HG02840 (cell line): ENCODE measurements around the gene MCCD1.

Experiments
- ATAC-seq: cut with Tn5 transposase; IDR thresholded peaks from one replicate; pipeline ENCODE4 v1.9.1; 2021; ENCODE audit warnings: mild to moderate bottlenecking, moderate library complexity, moderate number of reproducible peaks; ENCODE audit not compliant: unreplicated experiment, low FRiP score

The MCCD1 gene

DNA sequence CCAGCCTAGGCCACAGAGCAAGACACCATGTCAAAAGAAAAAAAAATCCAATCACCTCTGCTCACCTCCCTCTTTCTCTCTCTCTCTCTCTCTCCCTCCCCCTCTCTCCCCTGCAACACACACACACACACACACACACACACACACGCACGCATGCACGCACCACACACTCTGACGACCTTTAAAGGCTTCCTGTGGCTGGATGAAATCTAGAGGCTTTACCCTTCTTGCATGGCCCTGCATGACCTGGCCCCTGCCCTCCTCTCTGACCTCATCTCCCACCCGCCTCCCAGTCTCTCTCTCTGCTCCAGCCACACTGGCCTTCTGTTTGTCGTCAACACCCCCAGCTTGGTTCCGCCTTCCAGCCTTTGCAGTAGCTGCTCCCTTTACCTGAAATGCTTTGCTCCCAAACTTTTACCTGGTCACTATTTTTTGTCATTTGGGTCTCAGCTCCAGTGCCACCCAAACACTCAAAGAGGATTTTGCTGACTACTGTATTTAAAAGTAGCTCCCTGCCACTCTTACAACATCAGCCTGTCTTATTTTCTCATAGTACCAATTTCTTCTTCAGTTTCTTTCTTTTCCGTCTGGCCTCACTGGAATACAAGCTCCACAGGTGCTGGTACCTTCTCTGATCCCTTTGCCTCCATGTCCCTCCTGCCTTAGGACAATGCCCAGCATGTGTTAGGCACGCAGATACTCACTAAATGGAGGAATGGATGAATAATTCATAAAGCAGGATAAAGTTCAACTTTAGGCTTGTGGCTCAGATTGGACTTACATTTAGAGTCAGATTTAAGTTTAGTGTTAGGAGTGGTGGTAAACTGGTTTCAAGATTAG is 39.0 kb downstream of the MCCD1 start:
- ATAC-seq, result no peak

DNA sequence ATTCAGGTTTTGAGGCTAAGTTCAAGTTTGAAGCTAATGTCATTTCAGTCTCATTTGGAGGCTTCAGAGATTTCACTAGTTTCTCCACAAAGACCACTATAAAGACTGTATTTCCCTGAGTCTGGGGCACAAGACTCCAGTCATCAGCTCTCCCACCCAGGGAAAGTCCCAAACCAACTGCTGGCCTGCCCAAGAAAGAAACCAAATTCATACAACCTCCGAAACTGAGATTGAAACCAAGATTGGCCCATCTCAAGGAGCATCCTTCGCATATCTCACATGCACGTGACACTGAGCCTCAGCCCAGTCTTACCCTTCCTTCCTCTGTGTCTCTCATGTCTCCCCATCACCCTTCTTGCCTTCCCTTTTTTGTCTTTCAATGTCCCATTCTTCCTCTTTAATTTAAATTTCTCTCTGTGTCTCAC is 39.8 kb downstream of the MCCD1 start:
- peak; percentile 73 for ATAC-seq

DNA sequence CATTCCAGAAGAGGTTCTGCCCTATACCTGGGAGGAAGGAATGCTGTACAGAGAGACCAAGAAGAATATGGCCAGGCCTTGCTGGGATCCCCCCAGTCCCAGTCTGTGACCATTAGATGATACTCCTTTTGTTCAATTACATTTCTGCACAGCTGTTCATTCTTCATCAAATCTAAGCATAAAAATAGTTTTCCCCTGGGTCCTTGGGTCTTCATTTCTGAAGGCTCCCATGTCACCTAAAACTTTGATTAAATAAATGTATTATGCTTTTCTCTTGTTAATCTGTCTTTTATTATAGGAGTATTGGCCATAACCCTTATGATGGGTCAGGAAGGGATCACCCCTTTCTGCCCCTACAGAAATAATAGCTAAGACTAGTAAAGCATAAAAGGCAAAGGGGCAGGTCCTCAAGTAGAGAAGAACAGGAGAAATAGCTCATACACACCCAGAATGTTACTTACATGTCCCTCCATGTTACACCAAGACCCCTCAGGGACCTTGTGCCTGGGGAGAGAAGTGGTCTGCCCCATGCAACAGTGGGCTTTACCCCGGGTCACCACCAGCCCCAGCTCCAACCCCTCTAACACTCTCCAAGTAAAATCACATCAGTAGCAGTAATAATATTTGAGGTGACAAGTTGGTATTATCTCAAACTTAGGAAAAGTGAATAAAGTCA is 41.2 kb downstream of the MCCD1 start:
- no peak for ATAC-seq

DNA sequence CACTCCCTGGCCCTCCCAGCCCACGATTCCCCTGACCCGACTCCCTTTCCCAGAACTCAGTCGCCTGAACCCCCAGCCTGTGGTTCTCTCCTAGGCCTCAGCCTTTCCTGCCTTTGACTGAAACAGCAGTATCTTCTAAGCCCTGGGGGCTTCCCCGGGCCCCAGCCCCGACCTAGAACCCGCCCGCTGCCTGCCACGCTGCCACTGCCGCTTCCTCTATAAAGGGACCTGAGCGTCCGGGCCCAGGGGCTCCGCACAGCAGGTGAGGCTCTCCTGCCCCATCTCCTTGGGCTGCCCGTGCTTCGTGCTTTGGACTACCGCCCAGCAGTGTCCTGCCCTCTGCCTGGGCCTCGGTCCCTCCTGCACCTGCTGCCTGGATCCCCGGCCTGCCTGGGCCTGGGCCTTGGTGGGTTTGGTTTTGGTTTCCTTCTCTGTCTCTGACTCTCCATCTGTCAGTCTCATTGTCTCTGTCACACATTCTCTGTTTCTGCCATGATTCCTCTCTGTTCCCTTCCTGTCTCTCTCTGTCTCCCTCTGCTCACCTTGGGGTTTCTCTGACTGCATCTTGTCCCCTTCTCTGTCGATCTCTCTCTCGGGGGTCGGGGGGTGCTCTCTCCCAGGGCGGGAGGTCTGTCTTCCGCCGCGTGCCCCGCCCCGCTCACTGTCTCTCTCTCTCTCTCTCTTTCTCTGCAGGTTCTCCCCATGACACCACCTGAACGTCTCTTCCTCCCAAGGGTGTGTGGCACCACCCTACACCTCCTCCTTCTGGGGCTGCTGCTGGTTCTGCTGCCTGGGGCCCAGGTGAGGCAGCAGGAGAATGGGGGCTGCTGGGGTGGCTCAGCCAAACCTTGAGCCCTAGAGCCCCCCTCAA is 43.5 kb downstream of the MCCD1 start, which contains the start of gene LTA:
Gene LTA, plus strand, starts transcription at position 249 of the 871 bp plus-strand sequence. Its CDS starts 454 bp downstream, at position 703.
- ATAC-seq, result no peak

DNA sequence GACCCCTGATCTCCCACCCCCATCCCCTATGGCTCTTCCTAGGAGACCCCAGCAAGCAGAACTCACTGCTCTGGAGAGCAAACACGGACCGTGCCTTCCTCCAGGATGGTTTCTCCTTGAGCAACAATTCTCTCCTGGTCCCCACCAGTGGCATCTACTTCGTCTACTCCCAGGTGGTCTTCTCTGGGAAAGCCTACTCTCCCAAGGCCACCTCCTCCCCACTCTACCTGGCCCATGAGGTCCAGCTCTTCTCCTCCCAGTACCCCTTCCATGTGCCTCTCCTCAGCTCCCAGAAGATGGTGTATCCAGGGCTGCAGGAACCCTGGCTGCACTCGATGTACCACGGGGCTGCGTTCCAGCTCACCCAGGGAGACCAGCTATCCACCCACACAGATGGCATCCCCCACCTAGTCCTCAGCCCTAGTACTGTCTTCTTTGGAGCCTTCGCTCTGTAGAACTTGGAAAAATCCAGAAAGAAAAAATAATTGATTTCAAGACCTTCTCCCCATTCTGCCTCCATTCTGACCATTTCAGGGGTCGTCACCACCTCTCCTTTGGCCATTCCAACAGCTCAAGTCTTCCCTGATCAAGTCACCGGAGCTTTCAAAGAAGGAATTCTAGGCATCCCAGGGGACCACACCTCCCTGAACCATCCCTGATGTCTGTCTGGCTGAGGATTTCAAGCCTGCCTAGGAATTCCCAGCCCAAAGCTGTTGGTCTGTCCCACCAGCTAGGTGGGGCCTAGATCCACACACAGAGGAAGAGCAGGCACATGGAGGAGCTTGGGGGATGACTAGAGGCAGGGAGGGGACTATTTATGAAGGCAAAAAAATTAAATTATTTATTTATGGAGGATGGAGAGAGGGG is 44.7 kb downstream of the MCCD1 start:
- ATAC-seq, result no peak

DNA sequence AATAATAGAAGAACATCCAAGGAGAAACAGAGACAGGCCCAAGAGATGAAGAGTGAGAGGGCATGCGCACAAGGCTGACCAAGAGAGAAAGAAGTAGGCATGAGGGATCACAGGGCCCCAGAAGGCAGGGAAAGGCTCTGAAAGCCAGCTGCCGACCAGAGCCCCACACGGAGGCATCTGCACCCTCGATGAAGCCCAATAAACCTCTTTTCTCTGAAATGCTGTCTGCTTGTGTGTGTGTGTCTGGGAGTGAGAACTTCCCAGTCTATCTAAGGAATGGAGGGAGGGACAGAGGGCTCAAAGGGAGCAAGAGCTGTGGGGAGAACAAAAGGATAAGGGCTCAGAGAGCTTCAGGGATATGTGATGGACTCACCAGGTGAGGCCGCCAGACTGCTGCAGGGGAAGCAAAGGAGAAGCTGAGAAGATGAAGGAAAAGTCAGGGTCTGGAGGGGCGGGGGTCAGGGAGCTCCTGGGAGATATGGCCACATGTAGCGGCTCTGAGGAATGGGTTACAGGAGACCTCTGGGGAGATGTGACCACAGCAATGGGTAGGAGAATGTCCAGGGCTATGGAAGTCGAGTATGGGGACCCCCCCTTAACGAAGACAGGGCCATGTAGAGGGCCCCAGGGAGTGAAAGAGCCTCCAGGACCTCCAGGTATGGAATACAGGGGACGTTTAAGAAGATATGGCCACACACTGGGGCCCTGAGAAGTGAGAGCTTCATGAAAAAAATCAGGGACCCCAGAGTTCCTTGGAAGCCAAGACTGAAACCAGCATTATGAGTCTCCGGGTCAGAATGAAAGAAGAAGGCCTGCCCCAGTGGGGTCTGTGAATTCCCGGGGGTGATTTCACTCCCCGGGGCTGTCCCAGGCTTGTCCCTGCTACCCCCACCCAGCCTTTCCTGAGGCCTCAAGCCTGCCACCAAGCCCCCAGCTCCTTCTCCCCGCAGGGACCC is 45.6 kb downstream of the MCCD1 start:
- ATAC-seq, result no peak

DNA sequence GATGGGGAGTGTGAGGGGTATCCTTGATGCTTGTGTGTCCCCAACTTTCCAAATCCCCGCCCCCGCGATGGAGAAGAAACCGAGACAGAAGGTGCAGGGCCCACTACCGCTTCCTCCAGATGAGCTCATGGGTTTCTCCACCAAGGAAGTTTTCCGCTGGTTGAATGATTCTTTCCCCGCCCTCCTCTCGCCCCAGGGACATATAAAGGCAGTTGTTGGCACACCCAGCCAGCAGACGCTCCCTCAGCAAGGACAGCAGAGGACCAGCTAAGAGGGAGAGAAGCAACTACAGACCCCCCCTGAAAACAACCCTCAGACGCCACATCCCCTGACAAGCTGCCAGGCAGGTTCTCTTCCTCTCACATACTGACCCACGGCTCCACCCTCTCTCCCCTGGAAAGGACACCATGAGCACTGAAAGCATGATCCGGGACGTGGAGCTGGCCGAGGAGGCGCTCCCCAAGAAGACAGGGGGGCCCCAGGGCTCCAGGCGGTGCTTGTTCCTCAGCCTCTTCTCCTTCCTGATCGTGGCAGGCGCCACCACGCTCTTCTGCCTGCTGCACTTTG is 46.7 kb downstream of the MCCD1 start, which contains the start of gene TNF:
Gene TNF, plus strand, starts transcription at position 231 of the 567 bp plus-strand sequence. Its CDS starts 177 bp downstream, at position 408.
- ATAC-seq, result no peak

DNA sequence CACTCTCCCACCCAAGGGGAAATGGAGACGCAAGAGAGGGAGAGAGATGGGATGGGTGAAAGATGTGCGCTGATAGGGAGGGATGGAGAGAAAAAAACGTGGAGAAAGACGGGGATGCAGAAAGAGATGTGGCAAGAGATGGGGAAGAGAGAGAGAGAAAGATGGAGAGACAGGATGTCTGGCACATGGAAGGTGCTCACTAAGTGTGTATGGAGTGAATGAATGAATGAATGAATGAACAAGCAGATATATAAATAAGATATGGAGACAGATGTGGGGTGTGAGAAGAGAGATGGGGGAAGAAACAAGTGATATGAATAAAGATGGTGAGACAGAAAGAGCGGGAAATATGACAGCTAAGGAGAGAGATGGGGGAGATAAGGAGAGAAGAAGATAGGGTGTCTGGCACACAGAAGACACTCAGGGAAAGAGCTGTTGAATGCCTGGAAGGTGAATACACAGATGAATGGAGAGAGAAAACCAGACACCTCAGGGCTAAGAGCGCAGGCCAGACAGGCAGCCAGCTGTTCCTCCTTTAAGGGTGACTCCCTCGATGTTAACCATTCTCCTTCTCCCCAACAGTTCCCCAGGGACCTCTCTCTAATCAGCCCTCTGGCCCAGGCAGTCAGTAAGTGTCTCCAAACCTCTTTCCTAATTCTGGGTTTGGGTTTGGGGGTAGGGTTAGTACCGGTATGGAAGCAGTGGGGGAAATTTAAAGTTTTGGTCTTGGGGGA is 47.4 kb downstream of the MCCD1 start:
- no peak for ATAC-seq

DNA sequence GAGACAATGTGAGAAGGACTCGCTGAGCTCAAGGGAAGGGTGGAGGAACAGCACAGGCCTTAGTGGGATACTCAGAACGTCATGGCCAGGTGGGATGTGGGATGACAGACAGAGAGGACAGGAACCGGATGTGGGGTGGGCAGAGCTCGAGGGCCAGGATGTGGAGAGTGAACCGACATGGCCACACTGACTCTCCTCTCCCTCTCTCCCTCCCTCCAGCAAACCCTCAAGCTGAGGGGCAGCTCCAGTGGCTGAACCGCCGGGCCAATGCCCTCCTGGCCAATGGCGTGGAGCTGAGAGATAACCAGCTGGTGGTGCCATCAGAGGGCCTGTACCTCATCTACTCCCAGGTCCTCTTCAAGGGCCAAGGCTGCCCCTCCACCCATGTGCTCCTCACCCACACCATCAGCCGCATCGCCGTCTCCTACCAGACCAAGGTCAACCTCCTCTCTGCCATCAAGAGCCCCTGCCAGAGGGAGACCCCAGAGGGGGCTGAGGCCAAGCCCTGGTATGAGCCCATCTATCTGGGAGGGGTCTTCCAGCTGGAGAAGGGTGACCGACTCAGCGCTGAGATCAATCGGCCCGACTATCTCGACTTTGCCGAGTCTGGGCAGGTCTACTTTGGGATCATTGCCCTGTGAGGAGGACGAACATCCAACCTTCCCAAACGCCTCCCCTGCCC is 48.3 kb downstream of the MCCD1 start:
- no peak for ATAC-seq

DNA sequence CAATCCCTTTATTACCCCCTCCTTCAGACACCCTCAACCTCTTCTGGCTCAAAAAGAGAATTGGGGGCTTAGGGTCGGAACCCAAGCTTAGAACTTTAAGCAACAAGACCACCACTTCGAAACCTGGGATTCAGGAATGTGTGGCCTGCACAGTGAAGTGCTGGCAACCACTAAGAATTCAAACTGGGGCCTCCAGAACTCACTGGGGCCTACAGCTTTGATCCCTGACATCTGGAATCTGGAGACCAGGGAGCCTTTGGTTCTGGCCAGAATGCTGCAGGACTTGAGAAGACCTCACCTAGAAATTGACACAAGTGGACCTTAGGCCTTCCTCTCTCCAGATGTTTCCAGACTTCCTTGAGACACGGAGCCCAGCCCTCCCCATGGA is 48.8 kb downstream of the MCCD1 start:
- no peak for ATAC-seq

DNA sequence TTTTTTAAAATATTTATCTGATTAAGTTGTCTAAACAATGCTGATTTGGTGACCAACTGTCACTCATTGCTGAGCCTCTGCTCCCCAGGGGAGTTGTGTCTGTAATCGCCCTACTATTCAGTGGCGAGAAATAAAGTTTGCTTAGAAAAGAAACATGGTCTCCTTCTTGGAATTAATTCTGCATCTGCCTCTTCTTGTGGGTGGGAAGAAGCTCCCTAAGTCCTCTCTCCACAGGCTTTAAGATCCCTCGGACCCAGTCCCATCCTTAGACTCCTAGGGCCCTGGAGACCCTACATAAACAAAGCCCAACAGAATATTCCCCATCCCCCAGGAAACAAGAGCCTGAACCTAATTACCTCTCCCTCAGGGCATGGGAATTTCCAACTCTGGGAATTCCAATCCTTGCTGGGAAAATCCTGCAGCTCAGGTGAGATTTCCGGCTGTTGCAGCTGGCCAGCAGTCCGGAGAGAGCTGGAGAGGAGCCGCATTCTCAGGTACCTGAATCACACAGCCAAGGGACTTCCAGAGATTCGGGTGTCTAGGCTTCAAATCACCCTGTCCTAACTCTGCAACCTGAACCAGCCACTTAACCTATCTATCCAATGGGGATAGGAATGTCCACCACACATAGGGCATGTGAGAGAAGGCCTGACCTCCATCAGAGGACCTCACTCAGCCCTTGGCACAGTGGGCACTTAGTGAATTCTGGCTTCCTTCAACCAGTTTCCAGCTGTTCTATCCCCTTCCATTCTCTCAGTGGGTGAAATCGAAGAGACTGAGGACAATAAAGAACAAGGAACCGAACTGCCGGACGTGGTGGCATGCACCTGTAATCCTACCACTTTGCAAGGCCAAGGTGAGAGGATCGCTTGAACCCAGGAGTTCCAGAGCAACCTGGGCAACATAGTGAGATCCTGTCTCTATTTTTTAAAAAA is 49.7 kb downstream of the MCCD1 start:
- no peak for ATAC-seq

DNA sequence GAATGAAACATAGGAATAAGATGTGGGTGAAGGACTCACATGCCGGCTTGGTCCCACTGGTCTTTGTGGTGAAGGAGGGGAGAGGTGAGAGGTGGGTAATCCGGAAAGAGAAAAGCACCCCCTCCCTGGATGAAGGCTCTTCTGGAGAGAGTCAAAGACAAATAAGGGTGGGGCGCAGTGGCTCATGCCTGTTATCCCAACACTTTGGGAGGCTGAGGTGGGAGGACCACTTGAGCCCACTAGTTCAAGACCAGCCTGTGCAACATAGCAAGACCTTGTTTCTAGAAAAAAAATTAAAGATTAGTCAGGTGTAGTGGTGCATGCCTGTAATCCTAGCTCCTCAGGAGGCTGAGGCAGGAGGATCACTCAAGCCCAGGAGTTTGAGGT is 50.4 kb downstream of the MCCD1 start:
- ATAC-seq, result no peak
